Measurements from ENCODE around the gene STARD10. TPM values are rescaled to one million over a fixed set of nuclear protein-coding genes. Genes with fewer than 3 reads are reported as not detected.
A peak's percentile ranks its signal among the peaks of the same experiment; 100 is the strongest.
"Not testable (repeated sequence)": the region's sequence is repeated elsewhere in the genome, so short reads cannot be mapped to it uniquely, and the experiment has no call there.

STARD10 gene
- total RNA-seq, 1 donor from 2014 or later: 126 TPM

- intact Hi-C loops (cut with DNase I): no loop called here
- H3K4me1 ChIP-seq: peaks cover 39% of the 10 kb centered on the region
- ATAC-seq: no peak
Measured at GRCh38 chr11:72828692-72829101, 34.9 kb upstream of the STARD10 start.

GRCh38 chr11:72828081-72828567 is 34.3 kb upstream of the STARD10 start:
- Histone ChIP-seq H3K9me3 (no peaks in the 10 kb centered on the region), H3K4me3 (no peak overlapping the region), H3K4me1 (peaks cover 39% of the 10 kb centered on the region), H3K27me3 (ENCODE audit: low read depth) (no peaks in the 10 kb centered on the region), H3K27ac (peak overlapping the region; percentile 62), H3K36me3 (peaks cover 43% of the 10 kb centered on the region)
- DNase-seq: peak; percentile 59
- no peak for TF ChIP-seq CTCF (IDR thresholded peaks at IDR 0.05)
- ATAC-seq: peak in 1 of 2 donors; percentile 3
- intact Hi-C loops (cut with DNase I): no loop called here

More at GRCh38 chr11:72828692-72829101, 34.9 kb upstream of the STARD10 start:
- no peak for TF ChIP-seq CTCF (IDR thresholded peaks at IDR 0.05)
- peaks cover 39% of the 10 kb centered on the region for H3K36me3 ChIP-seq
- no peak overlapping the region for H3K4me3 ChIP-seq
- no peaks in the 10 kb centered on the region for H3K27me3 ChIP-seq (ENCODE audit: low read depth)
- DNase-seq: peak; percentile 30
- H3K9me3 ChIP-seq: no peaks in the 10 kb centered on the region
- peak overlapping the region; percentile 62 for H3K27ac ChIP-seq

- peaks cover 37% of the 10 kb centered on the region for H3K4me1 ChIP-seq
- peak; percentile 50 for DNase-seq
- H3K27ac ChIP-seq: peak overlapping the region; percentile 62
- peaks cover 48% of the 10 kb centered on the region for H3K36me3 ChIP-seq
- H3K9me3 ChIP-seq; ATAC-seq; H3K4me3 ChIP-seq; H3K27me3 ChIP-seq (ENCODE audit: low read depth); intact Hi-C loops (cut with DNase I): not testable (repeated sequence)
Measured at GRCh38 chr11:72827656-72828055, 33.8 kb upstream of the STARD10 start.

- peaks cover 54% of the 10 kb centered on the region for H3K36me3 ChIP-seq
- H3K27ac ChIP-seq: peak overlapping the region; percentile 62
- ATAC-seq (no peak), DNase-seq (no peak)
- intact Hi-C loops (cut with DNase I): no loop called here
- H3K27me3 ChIP-seq (ENCODE audit: low read depth): no peaks in the 10 kb centered on the region
- TF ChIP-seq CTCF (IDR thresholded peaks at IDR 0.05): no peak
- peaks cover 31% of the 10 kb centered on the region for H3K4me1 ChIP-seq
- no peak overlapping the region for H3K4me3 ChIP-seq
- H3K9me3 ChIP-seq: no peaks in the 10 kb centered on the region
Measured at GRCh38 chr11:72826942-72827480, 33.2 kb upstream of the STARD10 start.

- H3K27me3 ChIP-seq (ENCODE audit: low read depth): no peaks in the 10 kb centered on the region
Measured at GRCh38 chr11:72826191-72826941, 32.5 kb upstream of the STARD10 start.

More at GRCh38 chr11:72826191-72826941, 32.5 kb upstream of the STARD10 start:
- Histone ChIP-seq H3K4me1 (peaks cover 30% of the 10 kb centered on the region), H3K27ac (no peak overlapping the region), H3K9me3 (no peaks in the 10 kb centered on the region), H3K4me3 (no peak overlapping the region), H3K36me3 (peaks cover 56% of the 10 kb centered on the region)
- ATAC-seq: no peak
- intact Hi-C loops (cut with DNase I): no loop called here
- no peak for TF ChIP-seq CTCF (IDR thresholded peaks at IDR 0.05)
- DNase-seq: no peak

Measured in lower lobe of right lung (tissue), 2 donors.